Endodermal cell (in vitro differentiated cells): ENCODE data around the gene MAP3K2. TPM values are rescaled to one million over a fixed set of nuclear protein-coding genes. Genes with fewer than 3 reads are reported as not detected.

Experiments
- DNase-seq: peaks from one replicate; pipeline ENCODE4 v3.0.0-alpha.2; 2017
- H3K27ac ChIP-seq: 2 replicates; pipeline ENCODE4 v1.5.1; 2013; ENCODE audit warnings: mild to moderate bottlenecking, low read depth, low read length, moderate library complexity
- H3K27me3 ChIP-seq: 2 replicates; pipeline ENCODE4 v1.6.1; 2013; ENCODE audit warnings: mild to moderate bottlenecking, low read length, moderate library complexity; ENCODE audit not compliant: insufficient read depth, control insufficient read depth, poor library complexity, severe bottlenecking
- H3K36me3 ChIP-seq: 2 replicates; pipeline ENCODE4 v1.7.0; 2013; ENCODE audit warnings: mild to moderate bottlenecking, low read length, moderate library complexity; ENCODE audit not compliant: control insufficient read depth, insufficient read depth
- H3K4me1 ChIP-seq: one replicate; pipeline ENCODE4 v1.7.0; 2013; ENCODE audit warnings: low read length; ENCODE audit not compliant: control insufficient read depth, insufficient read depth
- H3K4me3 ChIP-seq: 2 replicates; pipeline ENCODE4 v1.5.1; 2013; ENCODE audit warnings: mild to moderate bottlenecking, low read length, moderate library complexity
- H3K9ac ChIP-seq: 2 replicates; pipeline ENCODE4 v1.6.1; 2013; ENCODE audit warnings: mild to moderate bottlenecking, low read length, moderate library complexity; ENCODE audit not compliant: poor library complexity, severe bottlenecking; ENCODE audit errors: extremely low read depth
- H3K9me3 ChIP-seq: 2 replicates; pipeline ENCODE4 v1.6.1; 2013; ENCODE audit warnings: mild to moderate bottlenecking, low read length, moderate library complexity; ENCODE audit not compliant: control insufficient read depth
- H3K27ac Mint-ChIP-seq: 2 replicates; pipeline ENCODE4 v1.8.0; 2020; ENCODE audit warnings: mixed read lengths
- H3K27me3 Mint-ChIP-seq: 2 replicates; pipeline ENCODE4 v1.8.0; 2021; ENCODE audit warnings: mild to moderate bottlenecking, mixed read lengths; ENCODE audit not compliant: insufficient read depth
- H3K36me3 Mint-ChIP-seq: 2 replicates; pipeline ENCODE4 v1.8.0; 2020; ENCODE audit warnings: low read depth, mixed read lengths
- H3K4me1 Mint-ChIP-seq: 2 replicates; pipeline ENCODE4 v1.8.0; 2020; ENCODE audit warnings: mixed read lengths
- H3K4me3 Mint-ChIP-seq: 2 replicates; pipeline ENCODE4 v1.8.0; 2020; ENCODE audit warnings: mild to moderate bottlenecking, moderate library complexity, mixed read lengths
- H3K9me3 Mint-ChIP-seq: 2 replicates; pipeline ENCODE4 v1.8.0; 2020; ENCODE audit warnings: mild to moderate bottlenecking, mixed read lengths
- WGBS, 2 experiments: methylation state at CpG; one replicate each; pipeline versions ENCODE4 v1.1.5 to v1.1.7; 2013; ENCODE audit warnings: missing lambda C conversion rate in 2 of 2, mixed read lengths in 1 of 2; ENCODE audit not compliant: insufficient coverage in 1 of 2, insufficient read length in 1 of 2; 5-methylcytosine and 5-hydroxymethylcytosine counted together
- total RNA-seq, 2 donors: library from RNA; stranded (reverse); fragmentation: NEBNext Ultra II Directional in 1 of 2; extraction: Animal tissue kit (Norgen Biotek cat#: 25700) in 1 of 2; gene quantifications; 2 replicates in 1 of 2; 3 replicates in 1 of 2; pipeline ENCODE4 v1.2.1, GENCODE V29; 2021
- TF ChIP-seq, protein P1 (sequence below): fragments of 200-600 bp; sonication (generic); conservative IDR thresholded peaks from 2 replicates; pipeline ENCODE4 v1.5.0; 2021; ENCODE audit warnings: antibody characterized with exemption, mild to moderate bottlenecking

Gene MAP3K2
- total RNA-seq, 2 donors from 2014 or later = 27.9 to 31.6 TPM

DNA sequence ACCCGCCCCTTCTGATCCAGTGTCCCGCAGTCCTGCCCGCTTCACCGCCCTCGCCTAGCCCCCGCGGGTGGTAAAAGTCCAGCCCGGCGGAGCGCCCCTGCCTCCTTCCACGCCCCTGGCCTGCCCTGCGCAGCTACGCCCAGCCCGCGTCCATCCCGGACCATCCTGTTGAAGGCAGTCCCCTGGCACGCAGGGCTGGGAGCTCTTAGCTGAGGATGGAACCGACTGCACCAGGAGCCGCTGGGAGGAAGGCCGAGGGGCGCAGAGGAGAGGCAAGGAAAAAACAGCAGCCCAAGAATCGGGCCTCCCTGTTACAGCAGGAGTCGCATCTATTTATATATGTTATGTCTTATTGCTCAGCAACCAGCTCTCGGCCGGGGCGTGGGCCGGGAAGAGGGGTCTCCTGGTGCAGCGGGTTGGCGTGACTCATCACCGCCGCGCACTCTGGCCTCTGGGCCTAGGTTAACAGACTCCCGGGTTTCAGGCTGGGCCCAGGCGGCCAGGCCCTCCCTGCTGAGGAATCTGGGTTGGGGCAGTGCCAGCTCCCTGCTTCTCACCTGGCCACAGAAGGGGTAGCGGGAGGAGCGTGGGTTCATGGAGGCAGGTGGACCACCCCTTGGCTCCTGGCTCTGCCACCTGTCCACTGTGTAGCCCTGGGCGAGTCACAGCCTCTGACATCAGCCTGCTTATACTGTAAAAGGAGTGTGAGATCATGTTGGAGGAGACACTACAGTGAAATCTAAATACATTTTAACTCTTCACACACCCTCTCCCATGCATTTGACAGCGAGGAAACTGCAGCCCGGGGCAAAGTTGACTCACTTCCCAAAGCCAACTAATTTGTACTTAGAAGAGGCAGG is 13.4 kb upstream of the MAP3K2 start:
- Mint-ChIP-seq H3K27me3 (no peaks in the 10 kb centered on the region), H3K27ac (no peak overlapping the region), H3K36me3 (no peaks in the 10 kb centered on the region), H3K4me3 (no peak overlapping the region), H3K4me1 (peaks cover 4% of the 10 kb centered on the region), H3K9me3 (no peaks in the 10 kb centered on the region)
- no peak overlapping the region for H3K27ac ChIP-seq
- no peaks in the 10 kb centered on the region for H3K9me3 ChIP-seq
- TF ChIP-seq, protein P1, sequence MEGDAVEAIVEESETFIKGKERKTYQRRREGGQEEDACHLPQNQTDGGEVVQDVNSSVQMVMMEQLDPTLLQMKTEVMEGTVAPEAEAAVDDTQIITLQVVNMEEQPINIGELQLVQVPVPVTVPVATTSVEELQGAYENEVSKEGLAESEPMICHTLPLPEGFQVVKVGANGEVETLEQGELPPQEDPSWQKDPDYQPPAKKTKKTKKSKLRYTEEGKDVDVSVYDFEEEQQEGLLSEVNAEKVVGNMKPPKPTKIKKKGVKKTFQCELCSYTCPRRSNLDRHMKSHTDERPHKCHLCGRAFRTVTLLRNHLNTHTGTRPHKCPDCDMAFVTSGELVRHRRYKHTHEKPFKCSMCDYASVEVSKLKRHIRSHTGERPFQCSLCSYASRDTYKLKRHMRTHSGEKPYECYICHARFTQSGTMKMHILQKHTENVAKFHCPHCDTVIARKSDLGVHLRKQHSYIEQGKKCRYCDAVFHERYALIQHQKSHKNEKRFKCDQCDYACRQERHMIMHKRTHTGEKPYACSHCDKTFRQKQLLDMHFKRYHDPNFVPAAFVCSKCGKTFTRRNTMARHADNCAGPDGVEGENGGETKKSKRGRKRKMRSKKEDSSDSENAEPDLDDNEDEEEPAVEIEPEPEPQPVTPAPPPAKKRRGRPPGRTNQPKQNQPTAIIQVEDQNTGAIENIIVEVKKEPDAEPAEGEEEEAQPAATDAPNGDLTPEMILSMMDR = no peak
- H3K36me3 ChIP-seq = no peaks in the 10 kb centered on the region
- WGBS, 2 experiments = 91 to 97% methylated on average over 21 to 39 of the region's 39 CpGs
- no peak overlapping the region for H3K9ac ChIP-seq
- H3K4me3 ChIP-seq = no peak overlapping the region
- no peaks in the 10 kb centered on the region for H3K27me3 ChIP-seq
- peak; percentile 56 for DNase-seq
- no peaks in the 10 kb centered on the region for H3K4me1 ChIP-seq

DNA sequence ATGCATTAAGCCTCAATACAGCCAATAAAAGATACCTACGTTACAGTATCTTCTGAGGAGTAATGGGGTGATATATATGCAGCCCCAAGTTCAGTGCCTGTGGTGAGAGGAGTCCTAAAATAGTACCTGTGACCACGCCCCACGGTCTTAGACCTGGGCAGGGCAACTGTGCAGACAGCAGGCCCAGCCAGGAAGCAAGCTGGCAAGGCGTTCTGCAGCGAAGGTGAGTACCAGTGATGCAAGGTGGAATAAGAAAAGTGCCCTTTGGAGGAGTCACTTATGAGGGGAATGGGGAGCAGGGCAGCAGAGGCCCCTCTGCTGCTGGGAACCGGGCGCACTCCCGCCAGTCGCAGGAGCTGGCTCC is 12.7 kb upstream of the MAP3K2 start:
- Mint-ChIP-seq H3K27ac (no peak overlapping the region), H3K27me3 (no peaks in the 10 kb centered on the region), H3K36me3 (no peaks in the 10 kb centered on the region), H3K4me3 (no peak overlapping the region), H3K4me1 (peaks cover 4% of the 10 kb centered on the region), H3K9me3 (no peaks in the 10 kb centered on the region)
- H3K9me3 ChIP-seq = no peaks in the 10 kb centered on the region
- WGBS, 2 experiments = 91 to 92% methylated on average over 6 to 9 of the region's 9 CpGs
- no peaks in the 10 kb centered on the region for H3K36me3 ChIP-seq
- H3K4me3 ChIP-seq = no peak overlapping the region
- no peaks in the 10 kb centered on the region for H3K27me3 ChIP-seq
- H3K9ac ChIP-seq = no peak overlapping the region
- DNase-seq = peak; percentile 44
- TF ChIP-seq, protein P1 = no peak
- H3K27ac ChIP-seq = no peak overlapping the region
- H3K4me1 ChIP-seq = no peaks in the 10 kb centered on the region

DNA sequence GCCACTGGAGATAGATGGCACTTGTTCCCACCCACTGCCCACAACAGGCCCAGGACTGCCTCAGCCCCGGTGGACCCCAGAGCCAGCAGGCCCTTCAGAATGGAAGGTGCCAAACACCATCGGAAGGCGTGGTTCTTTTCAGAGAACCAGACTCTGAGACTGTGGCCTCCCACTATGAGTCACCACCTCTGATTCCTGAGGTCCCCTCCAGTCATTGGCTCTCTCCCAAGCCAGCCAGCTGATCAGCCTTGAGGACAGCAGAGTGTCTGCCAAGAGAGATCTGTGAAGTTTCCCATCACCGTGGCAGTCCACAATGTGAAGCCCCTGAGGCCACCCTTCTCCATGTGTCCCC is 10.4 kb upstream of the MAP3K2 start:
- H3K9ac ChIP-seq = no peak overlapping the region
- H3K27me3 Mint-ChIP-seq = no peaks in the 10 kb centered on the region

More for the DNA sequence above, 10.4 kb upstream of the MAP3K2 start:
- Mint-ChIP-seq H3K36me3 (peaks cover 7% of the 10 kb centered on the region), H3K27ac (peak overlapping the region; percentile 67), H3K4me3 (no peak overlapping the region), H3K9me3 (peaks cover 8% of the 10 kb centered on the region), H3K4me1 (peaks cover 1% of the 10 kb centered on the region)
- Histone ChIP-seq H3K36me3 (no peaks in the 10 kb centered on the region), H3K4me3 (no peak overlapping the region), H3K4me1 (no peaks in the 10 kb centered on the region), H3K27me3 (no peaks in the 10 kb centered on the region), H3K9me3 (peaks cover 4% of the 10 kb centered on the region), H3K27ac (no peak overlapping the region)
- DNase-seq = peak; percentile 72
- 56 to 78% methylated on average over 2 to 4 of the region's 4 CpGs for WGBS, 2 experiments
- TF ChIP-seq, protein P1 = no peak
